ENCODE data around the gene FABP7. TPM values are rescaled to one million over a fixed set of nuclear protein-coding genes. Genes with fewer than 3 reads are reported as not detected.

Gene FABP7
- total and polyA plus RNA-seq, 2 donors (not counting 1 experiment from before 2014, with no cell fraction given), result not detected

- Histone ChIP-seq H3K36me3 (ENCODE audit: control insufficient read depth, insufficient read depth, low read length) (no peaks in the 10 kb centered on the region), H3K27me3 (ENCODE audit: control insufficient read depth, insufficient read depth, low read length) (no peaks in the 10 kb centered on the region), H3K4me2 (ENCODE audit: extremely low read depth, insufficient read depth, low read length) (no peak overlapping the region), H3K4me1 (ENCODE audit: control insufficient read depth, extremely low read depth, insufficient read depth, low read length) (peaks cover 6% of the 10 kb centered on the region), H3K79me2 (ENCODE audit: control insufficient read depth, insufficient read depth, low read length) (peaks cover 5% of the 10 kb centered on the region), H2AFZ (ENCODE audit: low read length) (no peak overlapping the region), H3K9ac (ENCODE audit: insufficient read depth, low read length) (no peak overlapping the region), H4K20me1 (ENCODE audit: control insufficient read depth, extremely low read depth, insufficient read depth, low read length) (no peaks in the 10 kb centered on the region), H3K9me3 (ENCODE audit: control insufficient read depth, insufficient read depth, low read depth, low read length) (no peaks in the 10 kb centered on the region), H3K4me3 (replicated peaks in 1 of 4; ENCODE audit: control extremely low read depth in 1 of 4, insufficient read depth in 1 of 4, low read depth in 3 of 4, low read length in 4 of 4) (peak overlapping the region in 2 of 4 experiments; percentile 83 to 92), H3K27ac (ENCODE audit: insufficient read depth, low read length) (no peak overlapping the region)
- TF ChIP-seq CTCF (conservative IDR thresholded peaks at IDR 0.05 in 1 of 2, IDR thresholded peaks at IDR 0.05 in 1 of 2; ENCODE audit: low read depth in 1 of 2, low read length in 2 of 2) (no peak), EZH2 (IDR thresholded peaks at IDR 0.05; ENCODE audit: low read length, missing control alignments) (no peak)
- no peak for DNase-seq (ENCODE audit: low read depth in 2 of 2)
Measured at GRCh38 chr6:122791310-122791679, 11.8 kb downstream of the FABP7 start.

DNA sequence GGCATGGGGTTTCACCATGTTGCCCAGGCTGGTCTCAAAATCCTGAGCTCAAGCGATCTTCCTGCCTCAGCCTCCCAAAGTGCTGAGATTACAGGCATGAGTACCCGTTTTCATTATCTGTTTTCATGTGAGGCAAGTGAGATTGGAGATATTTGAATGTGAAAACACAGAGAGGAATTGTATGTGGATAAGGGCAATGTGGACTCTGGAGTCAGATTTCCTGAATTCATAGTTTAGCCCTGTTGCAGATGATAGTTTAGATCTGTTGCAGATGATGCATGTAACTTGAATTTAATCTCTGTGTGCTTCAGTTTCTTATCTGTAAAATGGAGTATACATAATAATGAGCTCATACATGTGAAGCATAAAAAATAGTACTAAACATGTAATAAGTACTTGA is 13.2 kb downstream of the FABP7 start:
- Histone ChIP-seq H3K79me2 (ENCODE audit: control insufficient read depth, insufficient read depth, low read length) (peaks cover 5% of the 10 kb centered on the region), H3K27me3 (ENCODE audit: control insufficient read depth, insufficient read depth, low read length) (no peaks in the 10 kb centered on the region), H3K9me3 (ENCODE audit: control insufficient read depth, insufficient read depth, low read depth, low read length) (no peaks in the 10 kb centered on the region), H3K4me2 (ENCODE audit: extremely low read depth, insufficient read depth, low read length) (no peak overlapping the region), H3K36me3 (ENCODE audit: control insufficient read depth, insufficient read depth, low read length) (no peaks in the 10 kb centered on the region), H3K9ac (ENCODE audit: insufficient read depth, low read length) (no peak overlapping the region), H3K4me1 (ENCODE audit: control insufficient read depth, extremely low read depth, insufficient read depth, low read length) (peaks cover 11% of the 10 kb centered on the region), H2AFZ (ENCODE audit: low read length) (no peak overlapping the region), H4K20me1 (ENCODE audit: control insufficient read depth, extremely low read depth, insufficient read depth, low read length) (no peaks in the 10 kb centered on the region), H3K27ac (ENCODE audit: insufficient read depth, low read length) (no peak overlapping the region), H3K4me3 (replicated peaks in 1 of 4; ENCODE audit: control extremely low read depth in 1 of 4, insufficient read depth in 1 of 4, low read depth in 3 of 4, low read length in 4 of 4) (no peak overlapping the region)
- no peak for DNase-seq (ENCODE audit: low read depth in 2 of 2)
- TF ChIP-seq CTCF (conservative IDR thresholded peaks at IDR 0.05 in 1 of 2, IDR thresholded peaks at IDR 0.05 in 1 of 2; ENCODE audit: low read depth in 1 of 2, low read length in 2 of 2), result no peak
- no peak for TF ChIP-seq EZH2 (IDR thresholded peaks at IDR 0.05; ENCODE audit: low read length, missing control alignments)

DNA sequence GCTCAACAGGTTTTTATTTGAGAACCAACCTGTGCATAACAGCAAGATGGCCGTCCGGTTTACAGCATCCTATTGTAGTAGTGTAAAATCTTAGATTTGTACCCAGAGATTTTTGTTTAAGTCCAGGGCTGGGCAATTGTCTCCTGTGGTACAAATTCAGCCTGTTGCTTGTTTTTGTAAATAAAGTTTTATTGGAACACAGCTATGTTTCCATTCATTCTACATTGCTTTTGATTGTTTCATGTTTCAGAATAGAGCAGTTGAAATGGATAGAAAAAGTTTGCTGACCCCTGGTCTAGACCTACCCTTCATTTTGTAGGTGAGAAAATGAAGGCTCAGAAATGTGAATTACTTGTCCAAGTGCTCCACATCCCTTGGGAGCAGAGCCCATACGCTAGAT is 18.0 kb downstream of the FABP7 start:
- H3K36me3 ChIP-seq (ENCODE audit: control insufficient read depth, insufficient read depth, low read length), result no peaks in the 10 kb centered on the region
- no peak overlapping the region for H3K27ac ChIP-seq (ENCODE audit: insufficient read depth, low read length)
- H3K79me2 ChIP-seq (ENCODE audit: control insufficient read depth, insufficient read depth, low read length), result no peaks in the 10 kb centered on the region
- H2AFZ ChIP-seq (ENCODE audit: low read length), result no peak overlapping the region
- no peak for TF ChIP-seq EZH2 (IDR thresholded peaks at IDR 0.05; ENCODE audit: low read length, missing control alignments)
- no peak for TF ChIP-seq CTCF (conservative IDR thresholded peaks at IDR 0.05 in 1 of 2, IDR thresholded peaks at IDR 0.05 in 1 of 2; ENCODE audit: low read depth in 1 of 2, low read length in 2 of 2)
- no peak overlapping the region for H3K4me2 ChIP-seq (ENCODE audit: extremely low read depth, insufficient read depth, low read length)
- no peaks in the 10 kb centered on the region for H4K20me1 ChIP-seq (ENCODE audit: control insufficient read depth, extremely low read depth, insufficient read depth, low read length)
- DNase-seq (ENCODE audit: low read depth in 2 of 2), result no peak
- no peak overlapping the region for H3K4me3 ChIP-seq (replicated peaks in 1 of 4; ENCODE audit: control extremely low read depth in 1 of 4, insufficient read depth in 1 of 4, low read depth in 3 of 4, low read length in 4 of 4)
- no peaks in the 10 kb centered on the region for H3K27me3 ChIP-seq (ENCODE audit: control insufficient read depth, insufficient read depth, low read length)
- H3K4me1 ChIP-seq (ENCODE audit: control insufficient read depth, extremely low read depth, insufficient read depth, low read length), result peaks cover 11% of the 10 kb centered on the region
- H3K9ac ChIP-seq (ENCODE audit: insufficient read depth, low read length), result no peak overlapping the region
- no peaks in the 10 kb centered on the region for H3K9me3 ChIP-seq (ENCODE audit: control insufficient read depth, insufficient read depth, low read depth, low read length)

Measured in fibroblast of lung (primary cell).